B cell (primary cell): ENCODE data around the gene MARCHF10. TPM values are rescaled to one million over a fixed set of nuclear protein-coding genes. Genes with fewer than 3 reads are reported as not detected.
"Not testable (repeated sequence)": the region's sequence is repeated elsewhere in the genome, so short reads cannot be mapped to it uniquely, and the experiment has no call there.

Experiments used
- ATAC-seq: fragments of 200-7000 bp; cut with Tn5 transposase; one replicate; pipeline ENCODE4 v1.10.0; 2021; ENCODE audit warnings: low read depth, mild to moderate bottlenecking, moderate number of reproducible peaks, moderate library complexity
- CTCF ChIA-PET: fragments of 350-600 bp; sonication (Branson Sonifier 250); formaldehyde crosslinking; loops from one replicate; lab custom pipeline; 2021; ENCODE audit warnings: antibody characterized with exemption, inconsistent platforms; lab: Charles Lee
- POLR2A ChIA-PET: fragments of 350-600 bp; sonication (Branson Sonifier 250); formaldehyde crosslinking; loops from one replicate; lab custom pipeline; 2021; ENCODE audit warnings: antibody characterized with exemption; lab: Charles Lee
- DNase-seq: peaks from one replicate; pipeline ENCODE4 v3.0.0; 2013
- H2AFZ ChIP-seq: 2 replicates; pipeline ENCODE4 v1.6.1; 2012; ENCODE audit warnings: mild to moderate bottlenecking, low read depth, low read length; ENCODE audit not compliant: insufficient read depth, poor library complexity, severe bottlenecking
- H3K27ac ChIP-seq, 2 donors: 1 replicate in 1 of 2; 2 replicates in 1 of 2; pipeline ENCODE4 v1.5.1; 2012 to 2013; ENCODE audit warnings: low read length in 2 of 2, mild to moderate bottlenecking in 2 of 2, moderate library complexity in 1 of 2
- H3K27me3 ChIP-seq, 4 experiments: fragments of 200-600 bp in 1 of 4; sonication (generic) in 1 of 4; replicated peaks in 1 of 4; 1 replicate in 2 of 4; 2 replicates in 2 of 4; pipeline versions ENCODE4 v1.6.1 to v1.7.0; 2013 to 2016; ENCODE audit warnings: low read length in 3 of 4, mild to moderate bottlenecking in 2 of 4, mixed read lengths in 1 of 4, moderate library complexity in 1 of 4; ENCODE audit not compliant: insufficient read depth in 4 of 4, control insufficient read depth in 3 of 4; ENCODE audit errors: control extremely low read depth in 1 of 4
- H3K36me3 ChIP-seq, 2 experiments: replicated peaks in 1 of 2; 1 replicate in 1 of 2; 2 replicates in 1 of 2; pipeline versions ENCODE4 v1.6.1 to v1.7.1; 2013; ENCODE audit warnings: low read length in 1 of 2; ENCODE audit not compliant: insufficient read depth in 2 of 2, control insufficient read depth in 1 of 2; ENCODE audit errors: control extremely low read depth in 1 of 2, extremely low read depth in 1 of 2
- H3K4me1 ChIP-seq, 2 donors: fragments of 200-600 bp in 1 of 2; sonication (generic) in 1 of 2; 1 replicate in 1 of 2; 2 replicates in 1 of 2; pipeline versions ENCODE4 v1.5.1 to v1.6.1; 2013 to 2017; ENCODE audit warnings: low read length in 2 of 2; ENCODE audit not compliant: control insufficient read depth in 2 of 2, insufficient read depth in 2 of 2
- H3K4me2 ChIP-seq: replicated peaks from 2 replicates; pipeline ENCODE3; 2012; ENCODE audit warnings: mild to moderate bottlenecking, low read depth, low read length; ENCODE audit not compliant: poor library complexity, severe bottlenecking
- H3K4me3 ChIP-seq, 5 experiments: fragments of 200-600 bp in 1 of 5; sonication (generic) in 1 of 5; 1 replicate in 3 of 5; 2 replicates in 2 of 5; pipeline versions ENCODE4 v1.5.1 to v1.7.0; 2011 to 2016; ENCODE audit warnings: low read length in 4 of 5, mild to moderate bottlenecking in 4 of 5, low read depth in 2 of 5, control low read depth in 1 of 5, moderate library complexity in 1 of 5; ENCODE audit not compliant: insufficient read depth in 1 of 5; ENCODE audit errors: control extremely low read depth in 1 of 5, extremely low read depth in 1 of 5
- H3K79me2 ChIP-seq: fragments of 200-600 bp; sonication (generic); one replicate; pipeline ENCODE4 v1.6.0; 2016; ENCODE audit warnings: low read length; ENCODE audit not compliant: control insufficient read depth, insufficient read depth
- H3K9ac ChIP-seq: fragments of 200-600 bp; sonication (generic); 2 replicates; pipeline ENCODE4 v1.6.1; 2017; ENCODE audit warnings: mild to moderate bottlenecking, low read length, moderate library complexity
- H3K9me3 ChIP-seq, 3 donors: one replicate each; pipeline versions ENCODE4 v1.6.1 to v1.7.1; 2013; ENCODE audit warnings: low read length in 2 of 3; ENCODE audit not compliant: control insufficient read depth in 2 of 3, insufficient read depth in 1 of 3; ENCODE audit errors: control extremely low read depth in 1 of 3
- H4K20me1 ChIP-seq: 2 replicates; pipeline ENCODE4 v1.6.0; 2012; ENCODE audit warnings: mild to moderate bottlenecking, low read length; ENCODE audit not compliant: insufficient read depth, control insufficient read depth, poor library complexity, severe bottlenecking
- H3K27ac Mint-ChIP-seq: one replicate; pipeline ENCODE4 v1.8.0; 2021; ENCODE audit warnings: mixed read lengths
- H3K27me3 Mint-ChIP-seq: one replicate; pipeline ENCODE4 v1.8.0; 2021; ENCODE audit warnings: mixed read lengths
- H3K4me1 Mint-ChIP-seq: one replicate; pipeline ENCODE4 v1.8.0; 2021; ENCODE audit warnings: mixed read lengths
- H3K4me3 Mint-ChIP-seq: one replicate; pipeline ENCODE4 v1.8.0; 2021; ENCODE audit warnings: mixed read lengths
- H3K9me3 Mint-ChIP-seq: one replicate; pipeline ENCODE4 v1.8.0; 2022; ENCODE audit warnings: mixed read lengths; ENCODE audit not compliant: insufficient read depth
- CTCF ChIP-seq: fragments of 200-600 bp; IDR thresholded peaks from one replicate; pipeline ENCODE4 v1.8.0; 2022; ENCODE audit warnings: antibody characterized with exemption, mild to moderate bottlenecking
- EZH2 ChIP-seq: IDR thresholded peaks from 2 replicates; pipeline ENCODE4 v1.6.1; 2012; ENCODE audit warnings: borderline replicate concordance, low read depth, mild to moderate bottlenecking, moderate library complexity, low read length; ENCODE audit not compliant: insufficient read depth, poor library complexity, severe bottlenecking
- WGBS: methylation state at CpG from one replicate; pipeline ENCODE4 v1.1.5; 2013; ENCODE audit warnings: missing lambda C conversion rate; ENCODE audit not compliant: insufficient coverage; 5-methylcytosine and 5-hydroxymethylcytosine counted together
- intact Hi-C: fragments of 100-400 bp; cut with micrococcal nuclease; formaldehyde crosslinking; loops from one replicate; pipeline ENCODE4 v1.10.0; 2022
- polyA plus RNA-seq: library from polyadenylated mRNA; depleted of rRNA; stranded (reverse); fragments of >200 nt; gene quantifications from 2 replicates; pipeline ENCODE4 v1.2.3, GENCODE V29; 2012
- total RNA-seq, 2 donors: library from RNA; stranded (reverse); fragments of 120-200 nt in 1 of 2; gene quantifications; 1 replicate in 1 of 2; 2 replicates in 1 of 2; pipeline versions ENCODE4 v1.2.3 to v1.2.4, GENCODE V29; 2013 to 2022

Gene MARCHF10
- total and polyA plus RNA-seq, 2 donors (not counting 1 experiment from before 2014, with no cell fraction given): 0.24 TPM; not detected in 1

- no peaks in the 10 kb centered on the region for H3K9me3 ChIP-seq
- no peaks in the 10 kb centered on the region for H3K4me1 ChIP-seq
- no peaks in the 10 kb centered on the region for H3K4me1 Mint-ChIP-seq
- intact Hi-C loops: no loop called here
- H3K36me3 ChIP-seq: no peaks in the 10 kb centered on the region
- 90% methylated on average over 20 of the region's 20 CpGs for WGBS
- CTCF ChIA-PET: interaction anchor here (0.6 kb wide), 1 partner anchor 29 kb away, joined by 3 read pairs; no protein-coding TSS in a partner anchor
- H3K27me3 Mint-ChIP-seq: peaks cover 6% of the 10 kb centered on the region
- POLR2A ChIA-PET: no interaction called here
- ATAC-seq (no peak), DNase-seq (no peak)
- H3K4me3 ChIP-seq: no peak overlapping the region
- no peak overlapping the region for H3K4me3 Mint-ChIP-seq
- H3K79me2 ChIP-seq: no peaks in the 10 kb centered on the region
- no peak for TF ChIP-seq CTCF
- TF ChIP-seq EZH2: no peak
- no peaks in the 10 kb centered on the region for H3K27me3 ChIP-seq
- H4K20me1 ChIP-seq: no peaks in the 10 kb centered on the region
- no peaks in the 10 kb centered on the region for H3K9me3 Mint-ChIP-seq
- H3K9ac ChIP-seq: no peak overlapping the region
- H2AFZ ChIP-seq: no peak overlapping the region
- no peak overlapping the region for H3K27ac Mint-ChIP-seq
- no peak overlapping the region for H3K4me2 ChIP-seq
- no peak overlapping the region for H3K27ac ChIP-seq
Observed at GRCh38 chr17:62692159-62692651, 115.9 kb downstream of the MARCHF10 start.

GRCh38 chr17:62691589-62691915 is 116.6 kb downstream of the MARCHF10 start:
- DNase-seq, CTCF ChIA-PET, H3K4me1 ChIP-seq, H3K9ac ChIP-seq, H3K79me2 ChIP-seq, POLR2A ChIA-PET, H3K4me1 Mint-ChIP-seq, H2AFZ ChIP-seq, intact Hi-C loops, ATAC-seq, H3K27ac ChIP-seq, H4K20me1 ChIP-seq, H3K9me3 ChIP-seq, H3K4me3 Mint-ChIP-seq, H3K27ac Mint-ChIP-seq, H3K27me3 ChIP-seq, H3K9me3 Mint-ChIP-seq, H3K36me3 ChIP-seq, H3K4me2 ChIP-seq, H3K27me3 Mint-ChIP-seq, H3K4me3 ChIP-seq: not testable (repeated sequence)
- WGBS: 84% methylated on average over 3 of the region's 8 CpGs
